ACC112 (cell line): ENCODE data around the gene CCDC85A.

Source experiments
- H2AFZ ChIP-seq: fragments of 200-600 bp; sonication (generic); one replicate; pipeline ENCODE4 v1.6.0; 2017; ENCODE audit warnings: antibody characterized with exemption, low read length; ENCODE audit not compliant: unreplicated experiment
- H3K27ac ChIP-seq: fragments of 200-600 bp; sonication (generic); 2 replicates; pipeline ENCODE4 v1.5.1; 2014; ENCODE audit warnings: low read depth, mild to moderate bottlenecking, antibody characterized with exemption, low read length, moderate library complexity
- H3K27me3 ChIP-seq: fragments of 200-600 bp; sonication (generic); 2 replicates; pipeline ENCODE4 v1.6.1; 2014; ENCODE audit warnings: mild to moderate bottlenecking, antibody characterized with exemption, low read length, moderate library complexity, mixed read lengths; ENCODE audit not compliant: insufficient read depth
- H3K36me3 ChIP-seq: fragments of 200-600 bp; sonication (generic); 2 replicates; pipeline ENCODE4 v1.6.1; 2016; ENCODE audit warnings: mild to moderate bottlenecking, antibody characterized with exemption, low read length, moderate library complexity, mixed read lengths; ENCODE audit not compliant: insufficient read depth
- H3K4me1 ChIP-seq: fragments of 200-600 bp; sonication (generic); one replicate; pipeline ENCODE4 v1.6.1; 2016; ENCODE audit warnings: low read length, mixed read lengths; ENCODE audit not compliant: insufficient read depth, unreplicated experiment, control insufficient read depth
- H3K4me3 ChIP-seq: fragments of 200-600 bp; sonication (generic); 2 replicates; pipeline ENCODE4 v1.5.1; 2014; ENCODE audit warnings: mild to moderate bottlenecking, low read depth, low read length
- H3K79me2 ChIP-seq: fragments of 200-600 bp; sonication (generic); one replicate; pipeline ENCODE4 v1.6.0; 2016; ENCODE audit warnings: low read length; ENCODE audit not compliant: control insufficient read depth, unreplicated experiment, insufficient read depth

CCDC85A gene

GRCh38 chr2:56192664-56193305 is 9.0 kb downstream of the CCDC85A start:
- H3K4me3 ChIP-seq: no peak overlapping the region
- H3K27ac ChIP-seq: no peak overlapping the region
- no peaks in the 10 kb centered on the region for H3K27me3 ChIP-seq
- H3K79me2 ChIP-seq: no peaks in the 10 kb centered on the region
- no peak overlapping the region for H2AFZ ChIP-seq
- peaks cover 8% of the 10 kb centered on the region for H3K4me1 ChIP-seq
- no peaks in the 10 kb centered on the region for H3K36me3 ChIP-seq

- Histone ChIP-seq H3K4me1 (peaks cover 8% of the 10 kb centered on the region), H3K79me2 (no peaks in the 10 kb centered on the region), H3K36me3 (no peaks in the 10 kb centered on the region), H3K4me3 (no peak overlapping the region), H2AFZ (peak overlapping the region; percentile 45), H3K27me3 (no peaks in the 10 kb centered on the region), H3K27ac (no peak overlapping the region)
Observed at GRCh38 chr2:56195563-56195962, 11.8 kb downstream of the CCDC85A start.

- no peaks in the 10 kb centered on the region for H3K36me3 ChIP-seq
- peaks cover 8% of the 10 kb centered on the region for H3K4me1 ChIP-seq
- no peaks in the 10 kb centered on the region for H3K79me2 ChIP-seq
- H3K27ac ChIP-seq: no peak overlapping the region
- H3K4me3 ChIP-seq: no peak overlapping the region
- H2AFZ ChIP-seq: no peak overlapping the region
- H3K27me3 ChIP-seq: no peaks in the 10 kb centered on the region
Observed at GRCh38 chr2:56197816-56198215, 14.0 kb downstream of the CCDC85A start.

- Histone ChIP-seq H3K27me3 (no peaks in the 10 kb centered on the region), H3K4me3 (no peak overlapping the region), H3K4me1 (peaks cover 8% of the 10 kb centered on the region), H3K27ac (peak overlapping the region; percentile 24; the same call in 1 of the 2 replicates), H2AFZ (no peak overlapping the region), H3K36me3 (no peaks in the 10 kb centered on the region), H3K79me2 (no peaks in the 10 kb centered on the region)
Observed at GRCh38 chr2:56198936-56199335, 15.1 kb downstream of the CCDC85A start.

- no peaks in the 10 kb centered on the region for H3K36me3 ChIP-seq
- no peak overlapping the region for H3K4me3 ChIP-seq
- peaks cover 8% of the 10 kb centered on the region for H3K4me1 ChIP-seq
- H3K27ac ChIP-seq: peak overlapping the region; percentile 24; the same call in 1 of the 2 replicates
- H3K79me2 ChIP-seq: no peaks in the 10 kb centered on the region
- no peak overlapping the region for H2AFZ ChIP-seq
- no peaks in the 10 kb centered on the region for H3K27me3 ChIP-seq
Observed at GRCh38 chr2:56199492-56199891, 15.7 kb downstream of the CCDC85A start.

GRCh38 chr2:56202381-56203121 is 18.8 kb downstream of the CCDC85A start:
- no peak overlapping the region for H3K4me3 ChIP-seq
- H3K36me3 ChIP-seq: peaks cover 3% of the 10 kb centered on the region; the same call in 1 of the 2 replicates
- no peaks in the 10 kb centered on the region for H3K27me3 ChIP-seq
- H3K79me2 ChIP-seq: no peaks in the 10 kb centered on the region
- H3K4me1 ChIP-seq: peaks cover 5% of the 10 kb centered on the region
- H3K27ac ChIP-seq: no peak overlapping the region
- no peak overlapping the region for H2AFZ ChIP-seq

GRCh38 chr2:56204556-56204955 is 20.8 kb downstream of the CCDC85A start:
- H3K27me3 ChIP-seq: no peaks in the 10 kb centered on the region
- no peaks in the 10 kb centered on the region for H3K79me2 ChIP-seq
- no peak overlapping the region for H3K4me3 ChIP-seq
- H2AFZ ChIP-seq: no peak overlapping the region
- peaks cover 3% of the 10 kb centered on the region; the same call in 1 of the 2 replicates for H3K36me3 ChIP-seq
- no peak overlapping the region for H3K27ac ChIP-seq
- peaks cover 5% of the 10 kb centered on the region for H3K4me1 ChIP-seq

GRCh38 chr2:56206250-56206649 is 22.5 kb downstream of the CCDC85A start:
- peaks cover 3% of the 10 kb centered on the region; the same call in 1 of the 2 replicates for H3K36me3 ChIP-seq
- H3K27ac ChIP-seq: no peak overlapping the region
- peaks cover 5% of the 10 kb centered on the region for H3K4me1 ChIP-seq
- H3K27me3 ChIP-seq: no peaks in the 10 kb centered on the region
- H3K4me3 ChIP-seq: no peak overlapping the region
- H3K79me2 ChIP-seq: no peaks in the 10 kb centered on the region
- H2AFZ ChIP-seq: no peak overlapping the region

- Histone ChIP-seq H3K4me3 (no peak overlapping the region), H2AFZ (no peak overlapping the region), H3K36me3 (peaks cover 3% of the 10 kb centered on the region; the same call in 1 of the 2 replicates), H3K79me2 (no peaks in the 10 kb centered on the region), H3K27ac (no peak overlapping the region), H3K4me1 (peaks cover 5% of the 10 kb centered on the region), H3K27me3 (no peaks in the 10 kb centered on the region)
Observed at GRCh38 chr2:56207760-56208159, 24.0 kb downstream of the CCDC85A start.

- no peaks in the 10 kb centered on the region for H3K79me2 ChIP-seq
- no peak overlapping the region for H3K4me3 ChIP-seq
- H3K27me3 ChIP-seq: no peaks in the 10 kb centered on the region
Observed at GRCh38 chr2:56208380-56208779, 24.6 kb downstream of the CCDC85A start.

GRCh38 chr2:56209701-56210100 is 25.9 kb downstream of the CCDC85A start:
- H3K79me2 ChIP-seq: no peaks in the 10 kb centered on the region
- no peak overlapping the region for H2AFZ ChIP-seq
- no peak overlapping the region for H3K4me3 ChIP-seq
- peaks cover 5% of the 10 kb centered on the region for H3K4me1 ChIP-seq
- no peak overlapping the region for H3K27ac ChIP-seq
- no peaks in the 10 kb centered on the region for H3K27me3 ChIP-seq
- H3K36me3 ChIP-seq: peaks cover 3% of the 10 kb centered on the region; the same call in 1 of the 2 replicates

More at GRCh38 chr2:56208380-56208779, 24.6 kb downstream of the CCDC85A start:
- no peak overlapping the region for H2AFZ ChIP-seq
- no peak overlapping the region for H3K27ac ChIP-seq
- peaks cover 5% of the 10 kb centered on the region for H3K4me1 ChIP-seq
- peaks cover 3% of the 10 kb centered on the region; the same call in 1 of the 2 replicates for H3K36me3 ChIP-seq
